Regular cardiac myocyte (primary cell): Measurements from ENCODE around the gene TMSB15A. TPM values are rescaled to one million over a fixed set of nuclear protein-coding genes. Genes with fewer than 3 reads are reported as not detected.

Experiments used
- total RNA-seq: library from RNA; depleted of rRNA; stranded (reverse); fragments of >200 nt; gene quantifications from 2 replicates; pipeline ENCODE4 v1.2.3, GENCODE V29; 2014

TMSB15A gene
- 2.5 and 5.9 TPM in 2 replicates for total RNA-seq

DNA sequence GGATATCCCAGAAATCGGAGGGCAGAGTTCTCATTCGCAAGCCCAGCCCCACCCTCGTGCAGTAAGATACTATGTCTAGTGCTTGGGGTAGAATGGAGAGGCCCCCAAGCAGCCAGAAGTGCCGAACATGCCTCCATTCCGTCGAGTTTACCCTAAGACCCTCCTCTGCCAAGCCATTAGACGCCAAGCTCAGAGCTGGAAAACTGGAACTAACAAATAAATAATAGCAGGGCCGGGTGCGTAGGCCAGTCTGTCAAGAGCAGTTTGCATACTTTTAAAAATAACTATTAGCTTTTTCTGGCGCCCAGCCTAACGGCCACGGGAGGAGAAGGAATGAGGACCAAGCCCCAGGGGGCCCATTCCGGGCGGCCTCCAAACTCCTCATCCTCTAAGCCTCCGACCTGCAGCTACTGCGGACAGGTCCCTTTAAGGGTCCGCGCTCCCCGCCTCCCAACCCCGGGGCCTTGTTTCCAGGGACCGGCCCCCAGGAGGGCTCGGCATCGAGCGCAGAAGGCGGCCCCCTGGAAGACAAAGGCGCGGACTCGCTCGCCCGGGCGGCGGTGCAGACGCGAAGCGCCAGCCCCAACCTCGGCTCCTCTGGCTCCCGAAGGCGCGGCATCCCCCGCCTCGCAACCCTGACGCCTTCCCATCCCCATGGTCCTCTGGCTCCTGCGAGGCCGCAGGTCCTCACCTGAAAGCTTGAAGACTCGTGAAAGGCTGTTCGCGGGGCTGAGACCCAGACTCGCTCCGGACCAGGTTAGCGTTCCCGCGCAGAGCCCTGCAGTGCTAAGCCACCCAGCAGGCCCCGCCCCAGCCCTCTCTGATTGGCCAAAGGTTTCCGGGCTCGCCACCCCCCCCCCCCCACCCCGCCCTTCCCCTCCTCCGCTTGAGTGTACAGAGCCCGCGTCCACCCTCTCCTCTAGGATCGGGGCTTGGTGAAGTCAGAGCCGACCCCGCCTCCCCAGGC is at the start of gene TMSB15A:
Gene TMSB15A, minus strand, starts transcription at position 765 of the 967 bp plus-strand sequence.

DNA sequence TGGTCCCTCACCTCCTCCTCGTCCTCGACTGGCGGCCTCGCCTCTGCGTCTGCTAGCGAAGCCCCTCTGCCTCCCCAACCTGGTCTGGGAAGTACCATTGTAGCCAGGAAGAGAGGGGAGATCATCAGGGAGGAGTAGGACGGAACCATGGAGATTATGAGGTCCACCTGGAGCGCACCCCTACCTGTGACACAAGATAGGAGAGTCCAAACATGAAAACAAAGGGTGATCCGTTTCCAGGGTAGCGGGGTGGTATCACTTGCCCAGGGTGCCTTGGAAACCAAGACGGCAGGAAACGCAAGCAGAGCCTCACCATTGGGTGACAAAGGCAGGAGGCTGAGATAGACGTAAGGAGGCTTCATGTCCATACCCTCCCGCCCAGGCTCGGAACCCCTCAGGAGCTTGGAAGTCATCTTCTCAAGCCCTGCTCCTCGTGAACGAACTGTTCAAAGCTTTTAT is 44.7 kb downstream of the TMSB15A start, which contains the start of gene TCP11X2:
Gene TCP11X2, minus strand, starts transcription at position 51 of the 459 bp plus-strand sequence.

Other genes with a start within 250 kb of the TMSB15A start
- not detected in 2 replicates for gene NXF2B, start 76.7 kb downstream of the TMSB15A start, total RNA-seq
- not detected in 2 replicates for gene TCP11X2, start 44.9 kb downstream of the TMSB15A start, total RNA-seq
- 11.5 and 17.5 TPM in 2 replicates for gene ARMCX5, start 82.8 kb upstream of the TMSB15A start, total RNA-seq
- gene GPRASP1, start 134.7 kb upstream of the TMSB15A start, total RNA-seq: 1.5 and 7.3 TPM in 2 replicates
- 29.3 and 31.8 TPM in 2 replicates for gene GPRASP2, start 195.7 kb upstream of the TMSB15A start, total RNA-seq
- 5.0 and 5.9 TPM in 2 replicates for gene GPRASP3, start 204.0 kb upstream of the TMSB15A start, total RNA-seq